ENCODE measurements around the gene PPP4R3C. TPM values are rescaled to one million over a fixed set of nuclear protein-coding genes. Genes with fewer than 3 reads are reported as not detected.

The PPP4R3C gene
- total and polyA plus RNA-seq, 10 donors = not detected

- H3K27me3 ChIP-seq (replicated peaks in 1 of 7) = no peaks in the 10 kb centered on the region
- no peak overlapping the region for H3K4me3 ChIP-seq
- peaks cover 0 to 19% (median 0%) of the 10 kb centered on the region in 8 donors for H3K9me3 ChIP-seq
- no peaks in the 10 kb centered on the region for H3K36me3 ChIP-seq
- DNase-seq = no peak
- no peak overlapping the region for H3K27ac ChIP-seq
- intact Hi-C loops (cut with DNase I; ENCODE audit: low total_unique reads) = no loop called here
- WGBS, 5 donors = 62 to 70% (median 65%) methylated on average over 2 of the region's 2 CpGs
- H3K4me1 ChIP-seq = no peaks in the 10 kb centered on the region
- TF ChIP-seq, protein P1, sequence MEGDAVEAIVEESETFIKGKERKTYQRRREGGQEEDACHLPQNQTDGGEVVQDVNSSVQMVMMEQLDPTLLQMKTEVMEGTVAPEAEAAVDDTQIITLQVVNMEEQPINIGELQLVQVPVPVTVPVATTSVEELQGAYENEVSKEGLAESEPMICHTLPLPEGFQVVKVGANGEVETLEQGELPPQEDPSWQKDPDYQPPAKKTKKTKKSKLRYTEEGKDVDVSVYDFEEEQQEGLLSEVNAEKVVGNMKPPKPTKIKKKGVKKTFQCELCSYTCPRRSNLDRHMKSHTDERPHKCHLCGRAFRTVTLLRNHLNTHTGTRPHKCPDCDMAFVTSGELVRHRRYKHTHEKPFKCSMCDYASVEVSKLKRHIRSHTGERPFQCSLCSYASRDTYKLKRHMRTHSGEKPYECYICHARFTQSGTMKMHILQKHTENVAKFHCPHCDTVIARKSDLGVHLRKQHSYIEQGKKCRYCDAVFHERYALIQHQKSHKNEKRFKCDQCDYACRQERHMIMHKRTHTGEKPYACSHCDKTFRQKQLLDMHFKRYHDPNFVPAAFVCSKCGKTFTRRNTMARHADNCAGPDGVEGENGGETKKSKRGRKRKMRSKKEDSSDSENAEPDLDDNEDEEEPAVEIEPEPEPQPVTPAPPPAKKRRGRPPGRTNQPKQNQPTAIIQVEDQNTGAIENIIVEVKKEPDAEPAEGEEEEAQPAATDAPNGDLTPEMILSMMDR (IDR thresholded peaks at IDR 0.05 in 8 of 11, conservative IDR thresholded peaks at IDR 0.05 in 3 of 11) = no peak
- TF ChIP-seq POLR2AphosphoS5 (IDR thresholded peaks at IDR 0.05) (no peak), POLR2A (IDR thresholded peaks at IDR 0.05) (no peak)
Observed at GRCh38 chrX:27439771-27440170, 23.4 kb downstream of the PPP4R3C start.

DNA sequence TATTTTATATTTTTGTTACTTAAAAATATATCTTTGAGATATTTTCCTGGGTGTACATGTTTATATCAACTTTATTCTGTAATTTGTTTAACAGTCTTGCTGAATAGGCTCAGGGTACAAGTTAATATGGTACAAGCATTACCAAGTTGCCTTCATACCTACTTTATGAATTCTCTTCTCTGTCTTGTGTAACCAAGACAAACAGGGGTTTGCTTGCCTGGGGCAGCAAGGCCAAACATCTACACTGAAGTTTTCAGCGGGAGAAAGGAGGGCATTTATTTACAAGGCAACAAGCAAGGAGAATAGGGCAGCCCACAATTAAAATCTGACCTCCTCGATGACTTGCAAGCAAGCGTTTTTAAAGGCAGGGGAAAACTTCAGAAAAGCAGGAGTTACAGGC lies 24.2 kb downstream of the PPP4R3C start:
- intact Hi-C loops (cut with DNase I; ENCODE audit: low total_unique reads) = no loop called here
- WGBS, 5 donors = 39 to 58% (median 48%) methylated on average over 3 of the region's 3 CpGs
- TF ChIP-seq POLR2AphosphoS5 (IDR thresholded peaks at IDR 0.05) (no peak), POLR2A (IDR thresholded peaks at IDR 0.05) (no peak)
- TF ChIP-seq, protein P1 (IDR thresholded peaks at IDR 0.05 in 8 of 11, conservative IDR thresholded peaks at IDR 0.05 in 3 of 11) = no peak
- H3K4me3 ChIP-seq = no peak overlapping the region
- H3K27ac ChIP-seq = no peak overlapping the region
- no peaks in the 10 kb centered on the region for H3K36me3 ChIP-seq
- DNase-seq = no peak
- H3K9me3 ChIP-seq = peaks cover 0 to 11% (median 0%) of the 10 kb centered on the region in 8 donors
- no peaks in the 10 kb centered on the region for H3K27me3 ChIP-seq (replicated peaks in 1 of 7)
- H3K4me1 ChIP-seq = no peaks in the 10 kb centered on the region

- Histone ChIP-seq H3K27me3 (replicated peaks in 1 of 7) (no peaks in the 10 kb centered on the region), H3K9me3 (no peaks in the 10 kb centered on the region), H3K36me3 (no peaks in the 10 kb centered on the region), H3K4me1 (no peaks in the 10 kb centered on the region), H3K27ac (no peak overlapping the region), H3K4me3 (no peak overlapping the region)
- no peak for DNase-seq
- TF ChIP-seq, protein P1 (IDR thresholded peaks at IDR 0.05 in 8 of 11, conservative IDR thresholded peaks at IDR 0.05 in 3 of 11) = no peak
- TF ChIP-seq POLR2A (IDR thresholded peaks at IDR 0.05) = no peak
- no peak for TF ChIP-seq POLR2AphosphoS5 (IDR thresholded peaks at IDR 0.05)
- intact Hi-C loops (cut with DNase I; ENCODE audit: low total_unique reads) = no loop called here
Observed at GRCh38 chrX:27435031-27435430, 28.1 kb downstream of the PPP4R3C start.

Other genes starting within 250 kb of the PPP4R3C start
- gene DCAF8L2, start 127.0 kb upstream of the PPP4R3C start, total RNA-seq = not detected
- gene DCAF8L2, start 127.0 kb upstream of the PPP4R3C start, polyA plus RNA-seq = not detected

All from spleen (tissue), 11 donors.